Activated T-cell treated with anti-CD3 and anti-CD28 coated beads, Interleukin-2, amount 50 U/mL, for 1 hour (primary cell): ENCODE data around the gene ART1.
"Not testable (repeated sequence)": the region's sequence is repeated elsewhere in the genome, so short reads cannot be mapped to it uniquely, and the experiment has no call there.

ENCODE experiments used
- DNase-seq: peaks from one replicate; pipeline ENCODE4 v3.0.0-alpha.2; 2020

The ART1 gene

GRCh38 chr11:3635641-3636375, 9.1 kb upstream of the ART1 start:
- no peak for DNase-seq

GRCh38 chr11:3637201-3637600, 7.7 kb upstream of the ART1 start:
- DNase-seq = no peak

GRCh38 chr11:3638513-3638912, 6.4 kb upstream of the ART1 start:
- no peak for DNase-seq

- DNase-seq = no peak
These were observed 5.1 kb upstream of the ART1 start for GRCh38 chr11:3639841-3640240.

- no peak for DNase-seq
These were observed 3.7 kb upstream of the ART1 start for GRCh38 chr11:3641191-3641590.

DNA sequence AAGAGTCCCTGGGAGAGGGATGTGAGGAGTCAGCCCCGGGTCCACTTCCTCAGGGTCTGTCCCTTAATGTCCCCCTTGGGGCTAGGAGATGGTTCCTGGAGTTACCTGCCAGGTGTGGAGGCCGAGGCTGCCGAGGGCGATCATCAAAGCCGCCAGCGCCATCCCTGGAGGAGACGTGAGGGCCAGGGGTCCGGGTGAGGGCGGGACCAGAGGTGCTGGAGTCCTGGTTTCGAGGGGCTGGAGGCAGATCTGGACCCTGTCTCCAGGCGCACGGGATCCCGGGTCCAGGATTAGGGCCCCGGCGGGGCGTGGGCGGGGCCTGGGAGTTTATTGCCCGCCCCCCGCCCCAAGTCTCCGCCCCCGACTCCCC, 3.2 kb upstream of the ART1 start, which contains the start of gene ART5:
Gene ART5 (minus strand): TSS at position 292 of the 370 bp plus-strand sequence. CDS start 130 bp downstream, at position 162.
- DNase-seq = peak; percentile 21

DNA sequence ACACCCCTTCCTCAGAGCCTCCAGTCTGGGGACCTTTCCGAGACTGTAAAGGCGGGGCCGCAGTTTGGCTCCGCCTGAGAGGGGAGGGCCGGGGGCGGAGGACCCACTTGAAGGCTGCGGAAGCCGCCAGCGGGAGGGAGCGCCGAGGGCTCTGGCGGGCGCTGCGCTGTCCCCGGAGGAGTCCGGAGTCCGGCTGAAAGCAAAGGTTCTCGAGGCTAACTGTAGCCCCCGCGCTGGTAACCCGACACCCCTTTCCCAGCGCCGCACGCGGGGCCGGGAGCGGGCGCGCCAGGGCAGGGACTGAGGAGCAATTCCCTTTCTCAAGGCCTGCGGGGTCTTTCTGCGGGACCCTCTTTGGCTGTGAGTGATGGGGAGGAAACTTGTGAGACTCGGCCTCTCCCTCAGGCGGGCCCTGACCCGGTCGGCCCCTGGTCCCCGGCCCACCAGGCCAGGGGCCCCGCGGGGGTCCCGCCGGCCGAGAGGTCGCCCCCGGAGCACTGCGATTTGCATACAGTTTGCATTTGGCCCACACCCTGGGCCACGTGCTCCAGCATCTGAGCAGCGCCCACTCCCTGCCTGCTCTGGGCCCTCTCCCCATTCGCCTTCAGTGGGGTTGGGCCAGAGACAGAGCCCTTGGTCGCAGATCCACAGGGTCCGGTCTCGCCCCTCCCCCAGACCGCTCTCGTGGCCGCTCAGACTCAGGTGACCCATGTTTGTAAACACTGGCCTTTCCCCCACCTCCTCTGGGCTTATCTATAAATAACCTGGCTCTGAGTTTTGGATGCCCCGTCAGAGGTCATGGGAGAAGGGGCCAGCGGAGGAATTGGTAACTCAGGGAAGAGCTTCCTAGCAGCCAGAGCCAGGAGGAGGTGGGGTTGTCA, 2.6 kb upstream of the ART1 start:
- DNase-seq = peak; percentile 85

DNA sequence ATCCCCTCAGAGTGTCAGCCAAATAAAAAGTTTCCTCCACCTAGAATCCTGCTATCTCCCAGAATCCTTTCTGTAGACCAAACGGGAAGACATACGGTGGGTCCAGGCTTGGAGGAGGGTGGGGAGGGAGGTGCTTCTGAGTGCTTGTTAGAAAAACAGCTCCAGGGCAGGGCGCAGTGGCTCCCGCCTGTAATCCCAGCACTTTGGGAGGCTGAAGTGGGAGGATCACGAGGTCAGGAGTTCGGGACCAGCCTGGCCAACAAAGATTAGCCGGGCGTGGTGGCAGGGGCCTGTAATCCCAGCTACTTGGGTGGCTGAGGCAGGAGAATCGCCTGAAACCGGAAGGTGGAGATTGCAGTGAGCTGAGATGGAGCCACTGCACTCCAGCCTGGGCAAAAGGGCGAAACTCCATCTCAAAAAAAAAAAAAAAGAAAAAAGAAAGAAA, 1.8 kb upstream of the ART1 start:
- not testable (repeated sequence) for DNase-seq

GRCh38 chr11:3645552-3645951, 624 bp downstream of the ART1 start:
- DNase-seq = no peak

DNA sequence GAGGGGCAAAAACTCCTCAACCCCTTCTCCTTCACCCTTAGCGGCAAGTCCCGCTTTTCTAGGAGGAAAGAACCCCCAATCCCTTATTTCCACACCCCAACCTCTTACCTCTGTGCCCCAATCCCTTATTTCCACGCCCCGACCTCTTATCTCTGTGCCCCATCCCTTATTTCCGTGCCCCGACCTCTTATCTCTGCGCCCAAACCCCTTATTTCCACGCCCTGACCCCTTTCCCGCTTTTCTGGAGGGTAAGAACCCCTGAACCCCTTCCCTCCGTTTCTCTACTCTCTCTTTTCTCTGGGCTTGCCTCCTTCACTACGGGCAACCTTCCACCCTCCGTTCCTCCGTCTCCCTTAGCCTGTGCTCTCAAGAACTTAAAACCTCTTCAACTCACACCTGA, 3.9 kb downstream of the ART1 start:
- DNase-seq = not testable (repeated sequence)

- not testable (repeated sequence) for DNase-seq
These were observed 4.4 kb downstream of the ART1 start for GRCh38 chr11:3649374-3649773.

- not testable (repeated sequence) for DNase-seq
These were observed 7.6 kb downstream of the ART1 start for GRCh38 chr11:3652514-3652913.

DNA sequence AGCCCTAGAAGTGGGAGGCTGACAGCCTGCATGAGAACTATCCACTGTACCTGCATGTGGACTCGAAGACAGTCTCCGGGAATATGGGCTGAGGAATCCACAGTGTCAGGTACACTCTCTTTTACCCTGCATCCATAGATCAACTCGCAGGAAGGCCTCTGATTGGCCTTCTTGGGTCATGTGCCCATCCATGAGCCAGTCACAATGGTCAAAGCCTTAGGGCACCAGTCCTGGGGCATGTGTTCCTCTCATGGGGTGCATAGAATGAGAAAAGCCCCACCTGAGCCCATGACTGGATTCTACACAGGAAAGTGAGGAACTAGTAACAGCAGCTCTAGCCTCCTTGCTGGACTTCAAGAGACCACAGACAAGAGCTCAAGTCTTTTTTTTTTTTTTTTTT, 10.6 kb downstream of the ART1 start:
- DNase-seq = no peak

DNA sequence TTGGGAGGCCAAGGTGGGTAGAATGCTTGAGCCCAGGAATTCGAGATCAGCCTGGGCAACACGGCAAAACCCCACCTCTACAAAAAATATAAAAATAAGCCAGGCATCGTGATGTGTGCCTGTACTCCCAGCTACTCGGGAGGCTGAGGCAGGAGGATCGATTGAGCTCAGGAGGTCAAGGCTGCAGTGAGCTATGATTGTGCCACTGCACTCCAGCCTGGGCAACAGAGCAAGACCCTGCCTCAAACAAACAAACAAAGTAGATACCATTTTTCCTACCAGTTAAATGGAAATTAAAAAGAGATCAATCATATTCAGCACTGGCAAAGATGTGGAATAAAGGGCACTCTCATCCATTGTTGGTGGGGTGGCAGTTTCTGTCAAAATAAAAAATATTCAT, 12.4 kb downstream of the ART1 start:
- not testable (repeated sequence) for DNase-seq

- no peak for DNase-seq
These were observed 13.3 kb downstream of the ART1 start for GRCh38 chr11:3658252-3658651.

GRCh38 chr11:3659595-3660515, 14.9 kb downstream of the ART1 start:
- no peak for DNase-seq

DNA sequence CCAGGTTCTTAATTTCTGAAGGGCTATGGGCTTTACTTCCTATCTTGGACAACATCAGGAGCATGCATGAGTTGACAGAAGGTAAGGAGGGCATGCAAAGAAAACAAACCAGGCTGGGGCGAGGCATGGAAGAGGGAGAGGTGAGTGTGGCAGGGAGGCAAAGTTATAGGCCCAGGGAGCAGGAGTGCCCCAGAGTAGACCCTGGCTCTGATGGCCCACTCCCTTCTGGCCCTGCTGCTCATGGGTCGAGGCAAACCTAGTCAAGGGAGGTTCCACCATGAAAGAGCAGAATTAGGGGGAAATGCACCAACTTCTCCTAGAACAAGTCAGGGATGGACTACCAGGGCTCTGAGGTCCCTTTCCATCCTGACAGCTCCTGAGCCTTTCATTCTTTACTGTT, 16.0 kb downstream of the ART1 start:
- DNase-seq = no peak

GRCh38 chr11:3662856-3663255, 17.9 kb downstream of the ART1 start:
- no peak for DNase-seq

- DNase-seq = no peak
These were observed 19.2 kb downstream of the ART1 start for GRCh38 chr11:3664032-3664630.

GRCh38 chr11:3665336-3666022, 20.6 kb downstream of the ART1 start:
- no peak for DNase-seq

GRCh38 chr11:3666023-3666530, 21.1 kb downstream of the ART1 start:
- DNase-seq = no peak
